GM10248 (cell line): ENCODE data around the gene F10.
"Not testable (repeated sequence)": the region's sequence is repeated elsewhere in the genome, so short reads cannot be mapped to it uniquely, and the experiment has no call there.

ENCODE experiments used
- CTCF ChIA-PET: fragments of 300-600 bp; sonication (Branson Sonifier 250); formaldehyde crosslinking; extraction: SDS; loops from one replicate; lab custom pipeline; 2021; ENCODE audit warnings: antibody characterized with exemption; lab: Yijun Ruan, JAX
- POLR2A ChIA-PET: fragments of 350-650 bp; sonication (Branson Sonifier 250); formaldehyde crosslinking; extraction: SDS; loops from one replicate; lab custom pipeline; 2020; ENCODE audit warnings: antibody characterized with exemption; lab: Yijun Ruan, JAX
- DNase-seq: peaks from one replicate; pipeline ENCODE4 v3.0.0; 2012; ENCODE audit errors: extremely low spot score
- TF ChIP-seq, protein P1 (sequence below): IDR thresholded peaks from 2 replicates; pipeline ENCODE4 v1.5.1; 2012; ENCODE audit warnings: mild to moderate bottlenecking, low read depth; ENCODE audit errors: extremely low read depth, missing control alignments, control extremely low read depth

F10 gene

DNA sequence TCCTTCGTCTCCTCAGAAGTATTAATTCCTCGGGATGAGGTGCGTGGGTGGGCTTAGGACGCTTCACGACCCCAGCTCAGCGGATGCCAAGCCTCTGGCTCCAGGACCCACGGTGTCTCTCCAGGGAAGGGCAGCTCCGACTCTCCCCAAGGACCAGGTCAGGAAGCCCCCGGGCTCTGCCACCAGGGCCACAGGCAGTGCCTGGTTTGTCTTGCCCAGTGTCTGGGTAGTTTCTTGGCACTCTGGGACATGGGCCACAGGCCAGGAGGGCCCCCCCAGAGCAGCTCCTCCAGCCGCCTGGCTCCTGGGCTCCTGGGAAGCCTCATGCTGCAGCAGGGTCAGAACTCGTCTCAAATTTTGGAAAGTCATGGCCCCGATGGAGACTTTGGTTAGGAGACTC, 38.4 kb downstream of the F10 start:
- DNase-seq = no peak
- TF ChIP-seq, protein P1, sequence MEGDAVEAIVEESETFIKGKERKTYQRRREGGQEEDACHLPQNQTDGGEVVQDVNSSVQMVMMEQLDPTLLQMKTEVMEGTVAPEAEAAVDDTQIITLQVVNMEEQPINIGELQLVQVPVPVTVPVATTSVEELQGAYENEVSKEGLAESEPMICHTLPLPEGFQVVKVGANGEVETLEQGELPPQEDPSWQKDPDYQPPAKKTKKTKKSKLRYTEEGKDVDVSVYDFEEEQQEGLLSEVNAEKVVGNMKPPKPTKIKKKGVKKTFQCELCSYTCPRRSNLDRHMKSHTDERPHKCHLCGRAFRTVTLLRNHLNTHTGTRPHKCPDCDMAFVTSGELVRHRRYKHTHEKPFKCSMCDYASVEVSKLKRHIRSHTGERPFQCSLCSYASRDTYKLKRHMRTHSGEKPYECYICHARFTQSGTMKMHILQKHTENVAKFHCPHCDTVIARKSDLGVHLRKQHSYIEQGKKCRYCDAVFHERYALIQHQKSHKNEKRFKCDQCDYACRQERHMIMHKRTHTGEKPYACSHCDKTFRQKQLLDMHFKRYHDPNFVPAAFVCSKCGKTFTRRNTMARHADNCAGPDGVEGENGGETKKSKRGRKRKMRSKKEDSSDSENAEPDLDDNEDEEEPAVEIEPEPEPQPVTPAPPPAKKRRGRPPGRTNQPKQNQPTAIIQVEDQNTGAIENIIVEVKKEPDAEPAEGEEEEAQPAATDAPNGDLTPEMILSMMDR = no peak
- POLR2A ChIA-PET = no interaction called here
- CTCF ChIA-PET = interaction anchor here (0.8 kb wide), 1 partner anchor 9 kb away, joined by 4 read pairs; no protein-coding TSS in a partner anchor

DNA sequence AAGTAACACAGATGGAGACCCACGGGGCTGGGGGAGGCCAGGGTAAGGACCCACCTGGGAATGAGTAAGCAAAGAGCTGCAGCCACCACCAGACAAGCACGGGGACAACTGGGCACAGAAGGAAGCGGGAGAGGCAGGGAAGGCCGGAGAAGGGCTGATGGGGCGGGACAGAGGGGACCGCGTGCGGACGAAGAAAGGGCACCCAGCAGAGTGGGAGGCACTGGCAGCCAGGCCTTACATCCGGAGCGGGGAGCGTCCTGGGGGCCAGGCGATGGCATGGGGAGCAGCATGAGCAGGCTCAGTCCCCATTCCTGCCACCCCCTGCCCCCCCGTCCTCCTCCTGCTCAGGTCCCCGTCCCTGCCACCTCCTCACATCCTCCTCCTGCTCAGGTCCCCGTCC, 38.8 kb downstream of the F10 start:
- TF ChIP-seq, protein P1 = no peak
- DNase-seq = no peak
- ChIA-PET POLR2A (no interaction called here), CTCF (interaction anchor here (0.8 kb wide), 1 partner anchor 8 kb away, joined by 4 read pairs; no protein-coding TSS in a partner anchor)

DNA sequence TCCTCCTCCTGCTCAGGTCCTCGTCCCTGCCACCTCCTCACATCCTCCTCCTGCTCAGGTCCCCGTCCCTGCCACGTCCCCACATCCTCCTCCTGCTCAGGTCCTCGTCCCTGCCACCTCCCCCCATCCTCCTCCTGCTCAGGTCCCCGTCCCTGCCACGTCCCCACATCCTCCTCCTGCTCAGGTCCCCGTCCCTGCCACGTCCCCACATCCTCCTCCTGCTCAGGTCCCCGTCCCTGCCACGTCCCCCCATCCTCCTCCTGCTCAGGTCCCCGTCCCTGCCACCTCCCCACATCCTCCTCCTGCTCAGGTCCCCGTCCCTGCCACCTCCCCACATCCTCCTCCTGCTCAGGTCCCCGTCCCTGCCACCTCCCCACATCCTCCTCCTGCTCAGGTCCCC, 39.4 kb downstream of the F10 start:
- CTCF ChIA-PET, POLR2A ChIA-PET, DNase-seq: not testable (repeated sequence)

DNA sequence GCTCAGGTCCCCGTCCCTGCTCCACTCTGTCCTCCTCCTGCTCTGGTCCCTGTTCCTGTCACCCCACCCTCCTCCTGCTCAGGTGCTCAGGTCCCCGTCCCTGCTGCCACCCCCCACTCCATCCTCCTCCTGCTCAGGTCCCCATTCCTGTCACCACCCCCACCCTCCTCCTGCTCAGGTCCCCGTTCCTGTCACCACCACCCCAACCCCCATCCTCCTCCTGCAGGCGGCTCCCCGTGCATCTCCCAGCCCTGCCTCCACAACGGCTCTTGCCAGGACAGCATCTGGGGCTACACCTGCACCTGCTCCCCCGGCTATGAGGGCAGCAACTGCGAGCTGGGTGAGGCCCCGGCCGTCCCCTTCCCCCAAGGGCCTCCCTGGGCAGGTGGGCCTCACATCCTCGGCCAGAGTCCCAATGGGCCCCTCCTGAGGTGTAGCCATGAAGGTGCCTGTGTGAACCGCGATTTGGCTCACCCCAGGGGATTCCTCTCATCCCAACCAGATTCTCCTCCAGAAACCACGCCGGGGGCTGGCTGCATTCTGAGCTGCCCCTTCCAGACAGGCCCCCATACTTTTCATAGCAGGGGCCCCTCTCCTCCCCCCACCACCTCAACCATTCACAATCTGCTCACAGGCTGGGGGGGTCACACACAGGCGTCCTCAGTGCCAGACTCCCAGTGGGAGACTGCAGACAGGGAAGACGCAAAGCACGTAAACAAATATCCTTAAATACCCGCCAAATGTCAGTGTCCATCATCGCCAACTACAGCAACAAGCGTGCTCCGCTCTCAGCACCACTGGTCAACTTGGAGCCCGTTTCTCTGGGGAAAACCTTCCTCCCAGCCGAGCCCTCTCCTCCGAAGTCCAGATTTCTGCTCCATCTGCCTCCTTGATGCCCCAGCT, 40.4 kb downstream of the F10 start:
- no peak for DNase-seq
- TF ChIP-seq, protein P1 = no peak
- POLR2A ChIA-PET = no interaction called here
- CTCF ChIA-PET = no interaction called here

DNA sequence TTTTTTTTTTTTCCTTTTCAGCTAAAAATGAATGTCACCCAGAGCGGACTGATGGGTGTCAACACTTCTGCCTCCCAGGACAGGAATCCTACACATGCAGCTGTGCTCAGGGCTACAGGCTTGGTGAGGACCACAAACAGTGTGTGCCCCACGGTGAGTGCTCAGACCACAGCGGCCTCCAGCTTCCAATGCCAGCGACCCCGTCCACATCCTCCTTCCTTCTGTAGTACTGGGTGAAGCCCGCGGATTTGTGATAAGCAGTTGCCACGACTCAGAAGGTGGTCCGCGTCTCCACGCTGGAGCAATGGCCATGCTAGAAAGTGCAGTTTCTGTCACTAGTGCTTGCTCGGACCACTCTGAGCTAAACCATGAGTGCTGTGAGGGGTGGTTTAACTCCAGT, 41.9 kb downstream of the F10 start:
- TF ChIP-seq, protein P1 = no peak
- POLR2A ChIA-PET = no interaction called here

DNA sequence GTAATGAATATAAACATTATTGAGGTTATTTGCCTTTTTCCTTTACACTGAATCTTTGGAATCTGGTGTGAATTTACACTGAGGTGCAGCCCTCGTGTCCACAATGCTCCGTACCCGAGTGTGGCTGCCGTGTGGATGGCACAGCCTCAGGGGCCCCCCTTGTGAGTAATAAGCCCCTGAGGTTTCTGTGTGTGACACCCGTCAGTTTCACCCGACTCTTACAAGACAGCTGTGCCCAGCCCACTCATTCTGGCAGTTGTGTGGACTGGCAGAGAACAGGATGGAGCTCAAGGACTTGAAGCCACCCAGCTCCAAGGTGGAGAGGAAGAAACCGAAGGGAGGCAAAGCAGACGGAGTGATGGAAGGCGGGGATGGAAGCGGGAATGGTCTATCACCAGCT, 43.7 kb downstream of the F10 start:
- CTCF ChIA-PET = interaction anchor here (0.9 kb wide), 1 partner anchor 8 kb away, joined by 3 read pairs; no protein-coding TSS in a partner anchor
- TF ChIP-seq, protein P1 = no peak
- no peak for DNase-seq
- POLR2A ChIA-PET = no interaction called here

More for the DNA sequence above, 41.9 kb downstream of the F10 start:
- no peak for DNase-seq
- CTCF ChIA-PET = no interaction called here

DNA sequence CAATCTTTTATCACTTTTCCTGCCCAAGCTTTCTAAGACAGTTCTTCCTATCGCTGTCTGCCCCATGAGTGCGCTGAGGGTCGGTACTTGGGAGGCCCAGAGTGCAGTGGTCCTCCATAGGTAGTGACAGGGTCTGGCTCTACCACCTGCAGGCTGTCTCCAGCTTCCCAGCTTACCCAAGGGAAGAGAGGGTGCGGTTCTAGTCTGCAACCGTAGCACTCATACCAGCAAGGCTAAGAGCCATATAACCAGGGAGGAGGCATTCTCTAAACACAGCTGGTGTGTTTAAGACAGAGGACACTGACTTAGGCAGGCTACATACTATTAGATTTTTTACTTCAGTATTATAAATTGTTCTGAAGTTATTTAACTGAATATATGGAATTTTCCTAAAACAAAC, 44.1 kb downstream of the F10 start:
- POLR2A ChIA-PET = no interaction called here
- TF ChIP-seq, protein P1 = no peak
- CTCF ChIA-PET = interaction anchor here (0.9 to 1.6 kb wide), 2 partner anchors 9 to 12 kb away, joined by 3 read pairs; no protein-coding TSS in a partner anchor

More for the DNA sequence above, 44.1 kb downstream of the F10 start:
- DNase-seq = no peak
